HepG2 (cell line): ENCODE results near the gene GADD45GIP1. TPM values are rescaled to one million over a fixed set of nuclear protein-coding genes. Genes with fewer than 3 reads are reported as not detected.

Experiments used
- ARNT2 ChIP-seq: sonication (generic); formaldehyde crosslinking; IDR thresholded peaks from 2 replicates; pipeline ENCODE4 v1.8.0; 2022; ENCODE audit warnings: mild to moderate bottlenecking, low read depth, missing genetic modification reagents, moderate library complexity
- CTCF ChIP-seq: sonication (generic); formaldehyde crosslinking; IDR thresholded peaks from 2 replicates; pipeline ENCODE4 v1.5.0; 2020; ENCODE audit warnings: mild to moderate bottlenecking, missing genetic modification reagents, moderate library complexity
- GATAD2A ChIP-seq: IDR thresholded peaks from 2 replicates; pipeline ENCODE4 v1.6.1; 2016
- GLI4 ChIP-seq: sonication (generic); formaldehyde crosslinking; IDR thresholded peaks from 2 replicates; pipeline ENCODE4 v1.5.1; 2020; ENCODE audit warnings: missing genetic modification reagents, mild to moderate bottlenecking, moderate library complexity, borderline replicate concordance
- MAFG ChIP-seq: sonication (generic); formaldehyde crosslinking; IDR thresholded peaks from 2 replicates; pipeline ENCODE4 v1.5.1; 2020; ENCODE audit warnings: mild to moderate bottlenecking, missing genetic modification reagents
- MIXL1 ChIP-seq: IDR thresholded peaks from 2 replicates; pipeline ENCODE4 v1.6.1; 2016
- MTF2 ChIP-seq: sonication (generic); formaldehyde crosslinking; IDR thresholded peaks from 2 replicates; pipeline ENCODE4 v1.5.0; 2020; ENCODE audit warnings: missing genetic modification reagents, borderline replicate concordance
- NCOR1 ChIP-seq: fragments of 200-600 bp; sonication (generic); IDR thresholded peaks from 2 replicates; pipeline ENCODE4 v1.7.0; 2017; ENCODE audit warnings: antibody characterized with exemption, low read length, borderline replicate concordance
- NONO ChIP-seq, 2 experiments: fragments of 450-650 bp in 1 of 2; sonication (generic) in 1 of 2; formaldehyde crosslinking in 1 of 2; IDR thresholded peaks in 1 of 2; conservative IDR thresholded peaks in 1 of 2; 2 replicates each; pipeline versions ENCODE4 v1.6.1 to v1.8.0; 2017 to 2022; ENCODE audit warnings: mild to moderate bottlenecking in 1 of 2, missing genetic modification reagents in 1 of 2, moderate library complexity in 1 of 2
- NR2F6 ChIP-seq, 2 experiments: IDR thresholded peaks; 2 replicates each; pipeline ENCODE4 v1.6.1; 2016; ENCODE audit warnings: antibody characterized with exemption in 1 of 2, mild to moderate bottlenecking in 1 of 2
- POLR2G ChIP-seq: fragments of 200-400 bp; formaldehyde crosslinking; IDR thresholded peaks from 2 replicates; pipeline ENCODE4 v1.6.1; 2018; ENCODE audit warnings: mild to moderate bottlenecking, low read depth, low read length, moderate library complexity
- RAD21 ChIP-seq: fragments of 450-650 bp; formaldehyde crosslinking; IDR thresholded peaks from 2 replicates; pipeline ENCODE4 v1.5.0; 2020; ENCODE audit warnings: mild to moderate bottlenecking
- SNAI1 ChIP-seq: sonication (generic); formaldehyde crosslinking; IDR thresholded peaks from 2 replicates; pipeline ENCODE4 v1.5.0; 2020; ENCODE audit warnings: mild to moderate bottlenecking, missing genetic modification reagents, borderline replicate concordance
- SNAPC5 ChIP-seq: sonication (generic); formaldehyde crosslinking; IDR thresholded peaks from 2 replicates; pipeline ENCODE4 v1.8.1; 2023; ENCODE audit warnings: mild to moderate bottlenecking, missing genetic modification reagents, borderline replicate concordance
- UBTF ChIP-seq: sonication (generic); formaldehyde crosslinking; IDR thresholded peaks from 2 replicates; pipeline ENCODE4 v1.4.0; 2020; ENCODE audit warnings: mild to moderate bottlenecking, missing genetic modification reagents
- ZBTB25 ChIP-seq: IDR thresholded peaks from 2 replicates; pipeline ENCODE4 v1.6.1; 2018; ENCODE audit warnings: missing genetic modification reagents
- ZNF143 ChIP-seq: sonication (generic); formaldehyde crosslinking; IDR thresholded peaks from 2 replicates; pipeline ENCODE4 v1.4.0; 2020; ENCODE audit warnings: missing genetic modification reagents
- ZNF329 ChIP-seq: sonication (generic); formaldehyde crosslinking; IDR thresholded peaks from 2 replicates; pipeline ENCODE4 v1.9.0; 2021; ENCODE audit warnings: low read depth, mild to moderate bottlenecking, missing genetic modification reagents
- ZNF496 ChIP-seq: sonication (generic); formaldehyde crosslinking; IDR thresholded peaks from 2 replicates; pipeline ENCODE4 v1.8.1; 2023; ENCODE audit warnings: mild to moderate bottlenecking, moderate library complexity, missing genetic modification reagents; ENCODE audit not compliant: insufficient replicate concordance
- ZNF546 ChIP-seq: sonication (generic); formaldehyde crosslinking; conservative IDR thresholded peaks from 2 replicates; pipeline ENCODE4 v1.8.1; 2023; ENCODE audit warnings: mild to moderate bottlenecking, missing genetic modification reagents
- ZNF557 ChIP-seq: sonication (generic); formaldehyde crosslinking; IDR thresholded peaks from 2 replicates; pipeline ENCODE4 v1.4.0; 2020; ENCODE audit warnings: missing genetic modification reagents
- ZNF562 ChIP-seq: sonication (generic); formaldehyde crosslinking; IDR thresholded peaks from 2 replicates; pipeline ENCODE4 v1.8.0; 2022; ENCODE audit warnings: missing genetic modification reagents, borderline replicate concordance
- ZNF569 ChIP-seq: sonication (generic); formaldehyde crosslinking; IDR thresholded peaks from 2 replicates; pipeline ENCODE4 v1.5.0; 2020; ENCODE audit warnings: mild to moderate bottlenecking, missing genetic modification reagents, moderate library complexity, borderline replicate concordance
- ZNF615 ChIP-seq: sonication (generic); formaldehyde crosslinking; IDR thresholded peaks from 2 replicates; pipeline ENCODE4 v1.5.0; 2020; ENCODE audit warnings: mild to moderate bottlenecking, missing genetic modification reagents, borderline replicate concordance
- ZNF788 ChIP-seq: sonication (generic); formaldehyde crosslinking; IDR thresholded peaks from 2 replicates; pipeline ENCODE4 v1.5.0; 2020; ENCODE audit warnings: mild to moderate bottlenecking, missing genetic modification reagents, borderline replicate concordance
- polyA plus RNA-seq, 8 experiments: library from polyadenylated mRNA; depleted of rRNA in 3 of 8; stranded (reverse) in 7 of 8; unstranded in 1 of 8; fragments of >200 nt; fragmentation: Illumina TruSeq in 4 of 8; extraction: Trizol in 4 of 8; gene quantifications; 2 replicates each; pipeline versions ENCODE4 v1.2.1 to v1.2.3, GENCODE V29; 2011 to 2016; ENCODE audit warnings: low read depth in 4 of 8, missing spikeins in 1 of 8, mixed read lengths in 1 of 8; ENCODE audit not compliant: insufficient read depth in 1 of 8
- total RNA-seq, 5 experiments: library from RNA; depleted of rRNA; stranded (reverse); fragments of >200 nt; fragmentation: Illumina TruSeq; extraction: Trizol; gene quantifications; 2 replicates each; pipeline ENCODE4 v1.2.3, GENCODE V29; 2016; ENCODE audit warnings: low read depth in 1 of 5

GADD45GIP1 gene
- total and polyA plus RNA-seq, 2 of the 13 experiments (the other 11 are each of a cell fraction or from before 2014, with no cell fraction given): 24.6 to 30.7 TPM

- TF ChIP-seq POLR2G (0 out of 2 replicates have a peak, but pooled peaks have one; percentile 30), ZNF496 (CRISPR knock-in tag) (no peak), ARNT2 (CRISPR knock-in tag) (no peak), ZNF562 (no peak), MTF2 (CRISPR knock-in tag) (no peak), GATAD2A (CRISPR knock-in tag) (0 out of 2 replicates have a peak, but pooled peaks have one; percentile 35), ZBTB25 (peak; percentile 11; the same call in 1 of the 2 replicates), ZNF569 (CRISPR knock-in tag) (no peak), NCOR1 (no peak), UBTF (CRISPR knock-in tag) (peak; percentile 60), GLI4 (no peak), RAD21 (CRISPR knock-in tag) (peak; percentile 89), SNAPC5 (no peak), ZNF557 (CRISPR knock-in tag) (no peak), CTCF (CRISPR knock-in tag) (peak; percentile 85), ZNF788 (CRISPR knock-in tag) (no peak; the same call in 1 of the 2 replicates), ZNF546 (CRISPR knock-in tag) (no peak), ZNF143 (CRISPR knock-in tag) (no peak), SNAI1 (CRISPR knock-in tag) (no peak), MIXL1 (no peak), ZNF329 (CRISPR knock-in tag) (no peak), MAFG (no peak), ZNF615 (CRISPR knock-in tag) (no peak), NONO (IDR thresholded peaks at IDR 0.05) (no peak), NONO (CRISPR knock-in tag; conservative IDR thresholded peaks at IDR 0.05) (no peak; the same call in 1 of the 2 replicates), NR2F6 (IDR thresholded peaks at IDR 0.05) (no peak), NR2F6 (CRISPR knock-in tag; IDR thresholded peaks at IDR 0.05) (peak; percentile 20; the same call in 1 of the 2 replicates)
Measured at GRCh38 chr19:12965017-12965811, 8.2 kb upstream of the GADD45GIP1 start (continued).
